GM08714 (cell line): ENCODE results near the gene VWA3B.

Source experiments
- H3K4me3 ChIP-seq: fragments of 200-500 bp; sonication (Bioruptor generic); 2 replicates; pipeline ENCODE4 v1.5.1; 2014; ENCODE audit warnings: mild to moderate bottlenecking, low read length, inconsistent platforms
- ZNF274 ChIP-seq: IDR thresholded peaks from 2 replicates; pipeline ENCODE4 v1.6.1; 2012; ENCODE audit warnings: mild to moderate bottlenecking, low read depth, low read length

The VWA3B gene

GRCh38 chr2:98065808-98066207 lies 21.2 kb upstream of the VWA3B start:
- no peak for TF ChIP-seq ZNF274
- no peak overlapping the region for H3K4me3 ChIP-seq

DNA sequence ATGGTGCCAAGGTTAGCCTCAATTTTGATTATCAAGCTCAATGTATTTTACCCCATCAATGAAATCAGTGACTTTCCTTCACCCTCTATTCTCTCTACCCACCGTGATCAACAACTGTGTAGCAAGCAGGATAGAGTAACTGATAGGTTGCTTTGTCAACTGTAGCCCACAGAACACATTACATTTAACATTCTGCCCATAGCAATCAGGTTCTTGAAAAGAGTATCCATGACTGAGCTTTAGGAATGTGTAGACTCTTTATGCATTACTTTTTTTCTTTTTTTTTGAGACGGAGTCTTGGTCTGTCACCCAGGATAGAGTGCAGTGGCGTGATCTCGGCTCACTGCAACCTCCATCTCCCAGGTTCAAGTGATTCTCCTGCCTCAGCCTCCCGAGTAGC lies 19.8 kb upstream of the VWA3B start:
- no peak overlapping the region for H3K4me3 ChIP-seq
- no peak for TF ChIP-seq ZNF274

DNA sequence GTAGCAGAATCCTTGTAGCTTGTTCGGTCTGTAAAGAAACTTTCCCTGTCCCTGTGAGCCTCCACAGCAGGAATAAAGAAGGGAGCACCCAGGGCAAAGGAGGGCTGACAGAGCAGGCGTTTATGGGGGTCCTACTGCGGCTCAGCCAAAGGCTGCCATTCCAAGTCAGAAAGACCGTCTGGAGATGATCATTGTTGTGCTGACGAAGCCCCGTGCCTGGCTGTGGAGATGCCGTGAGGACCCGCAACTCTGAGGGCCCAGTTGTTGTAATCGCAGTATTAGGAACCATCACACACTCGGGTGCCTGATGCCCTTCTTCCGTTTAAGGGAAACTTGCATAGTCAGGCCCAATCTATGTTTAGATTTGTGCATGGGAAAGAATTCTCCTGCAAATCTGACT lies 16.9 kb upstream of the VWA3B start:
- H3K4me3 ChIP-seq = no peak overlapping the region
- TF ChIP-seq ZNF274 = no peak

DNA sequence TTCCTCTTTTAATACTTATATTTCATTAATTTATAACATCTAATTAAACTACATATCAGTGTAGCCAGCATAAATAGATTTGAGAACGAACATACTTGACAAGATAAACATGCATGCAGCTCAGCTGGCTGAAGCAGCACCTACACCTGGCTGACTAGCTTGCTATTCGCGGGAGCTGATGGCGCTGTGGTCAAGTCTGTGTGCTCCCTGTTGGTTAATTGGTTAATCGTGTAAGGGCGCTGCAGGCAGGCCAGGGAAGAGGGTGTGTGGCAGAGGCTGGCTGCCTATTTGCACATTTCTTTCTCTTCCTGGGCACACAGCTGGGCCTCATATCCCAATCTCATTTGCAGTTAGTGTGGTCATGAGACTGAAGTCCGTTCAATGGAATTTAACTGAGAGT lies 14.5 kb upstream of the VWA3B start:
- no peak for TF ChIP-seq ZNF274
- no peak overlapping the region for H3K4me3 ChIP-seq

- TF ChIP-seq ZNF274 = no peak
These were observed 8.3 kb upstream of the VWA3B start for GRCh38 chr2:98078701-98079100.

DNA sequence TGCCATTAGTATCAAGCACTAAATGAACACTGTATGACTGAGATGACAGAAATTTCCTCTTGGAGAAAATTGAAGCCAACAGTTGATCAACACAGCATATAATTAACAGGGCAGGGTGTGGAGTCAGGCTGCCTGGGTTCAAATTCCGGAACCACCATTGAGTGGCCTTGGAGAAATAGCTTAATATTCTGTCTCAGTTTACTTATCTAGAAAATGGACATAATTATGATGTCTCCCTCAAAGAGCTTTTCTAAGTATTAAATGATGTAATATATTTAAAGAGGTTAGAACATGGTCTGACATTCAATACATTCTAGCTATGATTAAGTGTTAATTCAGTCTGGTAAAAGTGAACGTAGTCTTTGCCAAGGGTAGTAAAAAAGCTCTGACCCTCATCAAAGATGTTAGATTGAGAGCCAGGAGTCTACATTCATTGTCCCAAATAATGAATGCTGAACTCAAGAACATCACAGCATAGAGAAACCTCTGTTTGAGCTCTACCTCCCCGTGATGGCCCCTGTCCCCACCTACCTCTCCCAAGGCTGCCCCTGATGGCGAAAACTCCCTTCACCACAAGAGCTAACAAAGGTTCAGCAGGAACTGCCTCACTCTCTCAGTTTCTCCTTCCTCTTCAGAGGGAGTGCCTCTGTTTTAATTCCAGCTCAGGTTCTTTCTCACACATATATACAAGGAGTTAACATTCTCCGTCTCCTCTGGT lies 2.7 kb upstream of the VWA3B start:
- H3K4me3 ChIP-seq = no peak overlapping the region
- no peak for TF ChIP-seq ZNF274

More at GRCh38 chr2:98078701-98079100, 8.3 kb upstream of the VWA3B start:
- H3K4me3 ChIP-seq = no peak overlapping the region

GRCh38 chr2:98084869-98085238 lies 2.1 kb upstream of the VWA3B start:
- TF ChIP-seq ZNF274 = no peak

GRCh38 chr2:98085649-98086048 lies 1.3 kb upstream of the VWA3B start:
- no peak for TF ChIP-seq ZNF274
- H3K4me3 ChIP-seq = no peak overlapping the region

More at GRCh38 chr2:98084869-98085238, 2.1 kb upstream of the VWA3B start:
- H3K4me3 ChIP-seq = no peak overlapping the region

GRCh38 chr2:98087447-98088020 lies 567 bp downstream of the VWA3B start:
- peak overlapping the region; percentile 57; the same call in 1 of the 2 replicates for H3K4me3 ChIP-seq
- TF ChIP-seq ZNF274 = no peak

- no peak overlapping the region for H3K4me3 ChIP-seq
- TF ChIP-seq ZNF274 = no peak
These were observed 1.3 kb downstream of the VWA3B start for GRCh38 chr2:98088261-98088660.

- no peak overlapping the region for H3K4me3 ChIP-seq
- TF ChIP-seq ZNF274 = no peak
These were observed 3.0 kb downstream of the VWA3B start for GRCh38 chr2:98089941-98090340.

GRCh38 chr2:98090951-98091350 lies 4.0 kb downstream of the VWA3B start:
- no peak for TF ChIP-seq ZNF274
- no peak overlapping the region for H3K4me3 ChIP-seq

DNA sequence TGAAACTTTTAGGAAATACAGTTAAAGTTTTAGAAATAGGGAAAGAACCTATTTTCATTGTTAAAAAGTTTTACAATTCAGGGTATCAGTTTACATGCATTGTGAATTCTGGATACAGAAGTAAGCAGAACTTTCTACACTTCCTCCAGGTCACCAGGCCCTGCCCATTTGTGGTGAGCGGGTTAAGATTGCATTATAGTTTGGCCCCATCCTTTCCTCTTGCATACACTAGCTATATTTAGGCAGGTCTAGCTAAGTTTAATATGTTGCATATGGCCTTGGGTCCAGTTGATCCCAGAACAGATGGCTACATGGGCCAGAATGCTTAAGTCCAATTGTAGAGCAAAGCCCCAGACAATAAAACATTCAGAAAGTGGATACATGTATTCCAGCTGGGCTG lies 4.8 kb downstream of the VWA3B start:
- no peak overlapping the region for H3K4me3 ChIP-seq
- no peak for TF ChIP-seq ZNF274

DNA sequence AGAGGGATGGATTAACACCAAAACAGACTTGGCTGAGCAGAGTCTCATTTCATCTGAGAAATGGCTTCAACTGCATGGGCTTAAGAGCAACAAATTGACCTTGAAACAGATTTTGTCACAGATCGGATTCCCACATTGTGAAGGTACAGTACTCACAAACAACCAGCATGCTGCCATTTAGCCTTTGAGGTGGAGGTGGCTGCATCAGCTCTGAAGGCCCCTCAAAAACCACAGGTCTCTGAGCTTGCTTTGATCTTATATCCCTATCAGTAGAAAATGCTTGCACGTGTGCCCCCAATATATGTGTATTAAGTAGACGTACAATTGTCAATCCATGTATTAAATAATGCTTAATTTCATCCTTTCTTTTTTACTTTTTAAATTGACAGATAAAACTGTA lies 6.2 kb downstream of the VWA3B start:
- no peak for TF ChIP-seq ZNF274
- no peak overlapping the region for H3K4me3 ChIP-seq

DNA sequence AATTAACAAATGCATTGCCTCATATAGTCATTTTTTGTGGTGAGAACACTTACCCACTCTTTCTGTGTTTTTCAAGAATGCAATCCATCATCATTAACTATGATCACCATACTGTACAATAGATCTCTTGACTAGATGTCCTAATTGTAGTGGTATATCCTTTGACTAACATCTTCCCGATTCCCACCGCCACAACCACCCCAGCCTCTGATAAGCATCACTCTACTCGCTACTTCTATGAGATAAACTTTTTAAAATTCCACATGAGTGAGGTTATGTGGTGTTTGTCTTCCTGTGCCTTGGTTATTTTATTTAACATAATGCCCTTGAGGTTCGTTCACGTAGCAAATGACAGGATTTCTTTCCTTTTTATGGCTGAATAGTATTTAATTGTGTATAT lies 6.6 kb downstream of the VWA3B start:
- H3K4me3 ChIP-seq = no peak overlapping the region
- TF ChIP-seq ZNF274 = no peak
